ENCODE data around the gene RNF133. TPM values are rescaled to one million over a fixed set of nuclear protein-coding genes. Genes with fewer than 3 reads are reported as not detected.

RNF133 gene
- total and polyA plus RNA-seq, 10 of the 15 experiments (the other 5 are each of a cell fraction or from before 2014, with no cell fraction given): 0.05 TPM; not detected in 9

GRCh38 chr7:122724366-122724765 is 25.4 kb upstream of the RNF133 start:
- TF ChIP-seq ETV6 (conservative IDR thresholded peaks at IDR 0.05 in 1 of 2, IDR thresholded peaks at IDR 0.05 in 1 of 2; ENCODE audit: borderline replicate concordance in 1 of 2, low read depth in 1 of 2): no peak
- no peak for TF ChIP-seq IKZF2 (IDR thresholded peaks at IDR 0.05)
- TF ChIP-seq, protein P1, sequence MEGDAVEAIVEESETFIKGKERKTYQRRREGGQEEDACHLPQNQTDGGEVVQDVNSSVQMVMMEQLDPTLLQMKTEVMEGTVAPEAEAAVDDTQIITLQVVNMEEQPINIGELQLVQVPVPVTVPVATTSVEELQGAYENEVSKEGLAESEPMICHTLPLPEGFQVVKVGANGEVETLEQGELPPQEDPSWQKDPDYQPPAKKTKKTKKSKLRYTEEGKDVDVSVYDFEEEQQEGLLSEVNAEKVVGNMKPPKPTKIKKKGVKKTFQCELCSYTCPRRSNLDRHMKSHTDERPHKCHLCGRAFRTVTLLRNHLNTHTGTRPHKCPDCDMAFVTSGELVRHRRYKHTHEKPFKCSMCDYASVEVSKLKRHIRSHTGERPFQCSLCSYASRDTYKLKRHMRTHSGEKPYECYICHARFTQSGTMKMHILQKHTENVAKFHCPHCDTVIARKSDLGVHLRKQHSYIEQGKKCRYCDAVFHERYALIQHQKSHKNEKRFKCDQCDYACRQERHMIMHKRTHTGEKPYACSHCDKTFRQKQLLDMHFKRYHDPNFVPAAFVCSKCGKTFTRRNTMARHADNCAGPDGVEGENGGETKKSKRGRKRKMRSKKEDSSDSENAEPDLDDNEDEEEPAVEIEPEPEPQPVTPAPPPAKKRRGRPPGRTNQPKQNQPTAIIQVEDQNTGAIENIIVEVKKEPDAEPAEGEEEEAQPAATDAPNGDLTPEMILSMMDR (IDR thresholded peaks at IDR 0.05 in 2 of 3, conservative IDR thresholded peaks at IDR 0.05 in 1 of 3; ENCODE audit: control insufficient read depth in 2 of 3, extremely low read depth in 1 of 3, insufficient read depth in 1 of 3, low read depth in 3 of 3, low read length in 3 of 3): no peak
- TF ChIP-seq RFX5 (IDR thresholded peaks at IDR 0.05; ENCODE audit: low read depth, low read length): no peak
- no peak for TF ChIP-seq SP1 (IDR thresholded peaks at IDR 0.05; ENCODE audit: low read depth, low read length)
- TF ChIP-seq RELB (IDR thresholded peaks at IDR 0.05; ENCODE audit: low read depth): no peak
- TF ChIP-seq PKNOX1 (IDR thresholded peaks at IDR 0.05): no peak
- ATAC-seq: no peak
- ChIA-PET CTCF (no interaction called here), SMC1A (ENCODE audit: uncharacterized antibody, unreplicated experiment) (interaction anchor here (0.6 to 5.3 kb wide), 3 partner anchors 11 to 147 kb away, joined by 3 to 60 read pairs (median 4); no protein-coding TSS in a partner anchor), POLR2A (interaction anchor here (0.6 to 1.2 kb wide), 2 partner anchors 12 to 14 kb away, joined by 3 to 4 read pairs; no protein-coding TSS in a partner anchor), RAD21 (ENCODE audit: unreplicated experiment) (interaction anchor here (0.7 kb wide), 1 partner anchor 9 kb away, joined by 4 read pairs; no protein-coding TSS in a partner anchor)
- H3K4me3 ChIP-seq: no peak overlapping the region
- 78% methylated on average over 4 of the region's 4 CpGs for WGBS (ENCODE audit: insufficient coverage, insufficient replicate concordance, low lambda C conversion rate, missing lambda C conversion rate)
- no peaks in the 10 kb centered on the region for H3K27me3 ChIP-seq (replicated peaks in 1 of 2; ENCODE audit: control insufficient read depth in 2 of 2, insufficient read depth in 2 of 2, low read length in 1 of 2)
- no peak overlapping the region for H3K4me2 ChIP-seq (ENCODE audit: control insufficient read depth, insufficient read depth)
- no TSS peak for BruUV-seq (replicated peaks)
- no peaks in the 10 kb centered on the region for H3K4me1 ChIP-seq (ENCODE audit: control insufficient read depth, insufficient read depth, low read length)
- no peak overlapping the region for H2AFZ ChIP-seq (ENCODE audit: control insufficient read depth, low read depth, low read length)
- no peak for DNase-seq (ENCODE audit: low read depth, low spot score)
- no peaks in the 10 kb centered on the region for H4K20me1 ChIP-seq (ENCODE audit: control insufficient read depth, insufficient read depth)
- H3K36me3 ChIP-seq (ENCODE audit: control insufficient read depth in 2 of 2, insufficient read depth in 2 of 2, low read length in 1 of 2): no peaks in the 10 kb centered on the region
- no peak for FAIRE-seq
- H3K27ac ChIP-seq (ENCODE audit: control insufficient read depth, insufficient read depth): no peak overlapping the region
- in situ Hi-C loops (cut with MboI) (no loop called here), intact Hi-C loops (cut with micrococcal nuclease; ENCODE audit: unreplicated experiment) (no loop called here)
- H3K9ac ChIP-seq (ENCODE audit: control insufficient read depth, insufficient read depth, low read length): no peak overlapping the region
- H3K79me2 ChIP-seq (ENCODE audit: control insufficient read depth, insufficient read depth, low read length): no peaks in the 10 kb centered on the region
- H3K9me3 ChIP-seq (replicated peaks; ENCODE audit: control insufficient read depth, insufficient read depth, low read length): no peaks in the 10 kb centered on the region
